ENCODE data around the gene IFT122. TPM values are rescaled to one million over a fixed set of nuclear protein-coding genes. Genes with fewer than 3 reads are reported as not detected.

Gene IFT122
- total and polyA plus RNA-seq, 2 experiments from 2014 or later, result 10.2 to 38.8 TPM

GRCh38 chr3:129463716-129464115 lies 23.7 kb downstream of the IFT122 start:
- H3K27ac ChIP-seq (ENCODE audit: low read depth), result no peak overlapping the region
- H3F3A ChIP-seq (replicated peaks; ENCODE audit: low read depth), result no peaks in the 10 kb centered on the region
- peaks cover 5% of the 10 kb centered on the region for H4K20me1 ChIP-seq (replicated peaks; ENCODE audit: insufficient read depth)
- no peak overlapping the region for H3K4me3 Mint-ChIP-seq
- H3K36me3 ChIP-seq (ENCODE audit: insufficient read depth), result peaks cover 9% of the 10 kb centered on the region
- no peaks in the 10 kb centered on the region for H3K9me3 Mint-ChIP-seq
- no peaks in the 10 kb centered on the region for H3K27me3 Mint-ChIP-seq (ENCODE audit: insufficient read depth, low read depth, poor library complexity)
- no peak overlapping the region for H3K4me3 ChIP-seq
- H3K4me1 Mint-ChIP-seq, result no peaks in the 10 kb centered on the region
- no peaks in the 10 kb centered on the region for H3K9me2 ChIP-seq (ENCODE audit: insufficient read depth)
- ATAC-seq (no peak), DNase-seq (ENCODE audit: low spot score) (no peak)
- no peaks in the 10 kb centered on the region for H3K27me3 ChIP-seq (ENCODE audit: insufficient read depth)
- no peaks in the 10 kb centered on the region; the same call in 2 of the 3 replicates for H3K36me3 Mint-ChIP-seq (ENCODE audit: low read depth)
- no peak for TF ChIP-seq ETS1 (IDR thresholded peaks at IDR 0.05)
- H3K79me2 ChIP-seq (replicated peaks; ENCODE audit: insufficient read depth), result no peaks in the 10 kb centered on the region
- no peak overlapping the region for H3K4me2 ChIP-seq
- no peak overlapping the region for H2AFZ ChIP-seq
- no peak overlapping the region for H3K27ac Mint-ChIP-seq
- no peaks in the 10 kb centered on the region for H3K4me1 ChIP-seq (ENCODE audit: insufficient read depth)

DNA sequence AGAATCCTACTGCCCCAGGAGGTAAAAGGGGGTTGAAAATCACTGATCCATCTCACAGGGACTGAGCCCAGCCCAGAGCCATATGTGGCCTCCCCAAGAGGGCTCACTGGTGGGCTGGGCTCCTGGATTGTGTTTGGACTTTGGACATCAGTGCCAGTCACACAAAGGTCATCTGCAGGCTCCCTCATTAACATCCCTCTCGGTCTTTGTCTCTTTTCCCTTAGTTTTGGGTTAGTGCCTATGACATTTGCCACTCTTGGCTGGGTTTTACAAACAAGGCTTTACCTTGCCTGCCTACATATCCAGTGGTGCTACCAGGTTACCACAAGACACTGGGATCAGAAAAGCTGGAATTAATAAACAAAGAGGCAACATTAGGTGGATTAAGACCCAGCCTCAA lies 27.9 kb downstream of the IFT122 start:
- no peaks in the 10 kb centered on the region for H3K27me3 ChIP-seq (ENCODE audit: insufficient read depth)
- H3K4me1 Mint-ChIP-seq, result no peaks in the 10 kb centered on the region
- ATAC-seq (no peak), DNase-seq (ENCODE audit: low spot score) (no peak)
- peaks cover 3% of the 10 kb centered on the region; the same call in 1 of the 2 replicates for H3K36me3 ChIP-seq (ENCODE audit: insufficient read depth)
- H3K27ac ChIP-seq (ENCODE audit: low read depth), result no peak overlapping the region
- H3K79me2 ChIP-seq (replicated peaks; ENCODE audit: insufficient read depth), result no peaks in the 10 kb centered on the region
- no peaks in the 10 kb centered on the region for H3K9me3 Mint-ChIP-seq
- no peaks in the 10 kb centered on the region for H3K9me2 ChIP-seq (ENCODE audit: insufficient read depth)
- peaks cover 8% of the 10 kb centered on the region; the same call in 2 of the 3 replicates for H3K36me3 Mint-ChIP-seq (ENCODE audit: low read depth)
- no peak overlapping the region for H3K4me3 Mint-ChIP-seq
- H3F3A ChIP-seq (replicated peaks; ENCODE audit: low read depth), result no peaks in the 10 kb centered on the region
- H3K27ac Mint-ChIP-seq, result no peak overlapping the region
- H4K20me1 ChIP-seq (replicated peaks; ENCODE audit: insufficient read depth), result no peaks in the 10 kb centered on the region; the same call in none of the 2 replicates
- no peaks in the 10 kb centered on the region for H3K27me3 Mint-ChIP-seq (ENCODE audit: insufficient read depth, low read depth, poor library complexity)
- H3K4me2 ChIP-seq, result no peak overlapping the region
- H2AFZ ChIP-seq, result no peak overlapping the region
- H3K4me3 ChIP-seq, result no peak overlapping the region
- no peaks in the 10 kb centered on the region for H3K4me1 ChIP-seq (ENCODE audit: insufficient read depth)
- TF ChIP-seq NANOG (IDR thresholded peaks at IDR 0.05; ENCODE audit: borderline replicate concordance), result no peak
- TF ChIP-seq STAT1 (IDR thresholded peaks at IDR 0.05; ENCODE audit: unreplicated experiment), result no peak
- TF ChIP-seq EZH2 (IDR thresholded peaks at IDR 0.05; ENCODE audit: low read depth, unreplicated experiment), result no peak
- TF ChIP-seq CREB1 (CRISPR knock-in tag; IDR thresholded peaks at IDR 0.05; ENCODE audit: low read depth), result no peak
- TF ChIP-seq EZH2phosphoT487 (IDR thresholded peaks at IDR 0.05; ENCODE audit: unreplicated experiment), result no peak
- TF ChIP-seq, protein P1, sequence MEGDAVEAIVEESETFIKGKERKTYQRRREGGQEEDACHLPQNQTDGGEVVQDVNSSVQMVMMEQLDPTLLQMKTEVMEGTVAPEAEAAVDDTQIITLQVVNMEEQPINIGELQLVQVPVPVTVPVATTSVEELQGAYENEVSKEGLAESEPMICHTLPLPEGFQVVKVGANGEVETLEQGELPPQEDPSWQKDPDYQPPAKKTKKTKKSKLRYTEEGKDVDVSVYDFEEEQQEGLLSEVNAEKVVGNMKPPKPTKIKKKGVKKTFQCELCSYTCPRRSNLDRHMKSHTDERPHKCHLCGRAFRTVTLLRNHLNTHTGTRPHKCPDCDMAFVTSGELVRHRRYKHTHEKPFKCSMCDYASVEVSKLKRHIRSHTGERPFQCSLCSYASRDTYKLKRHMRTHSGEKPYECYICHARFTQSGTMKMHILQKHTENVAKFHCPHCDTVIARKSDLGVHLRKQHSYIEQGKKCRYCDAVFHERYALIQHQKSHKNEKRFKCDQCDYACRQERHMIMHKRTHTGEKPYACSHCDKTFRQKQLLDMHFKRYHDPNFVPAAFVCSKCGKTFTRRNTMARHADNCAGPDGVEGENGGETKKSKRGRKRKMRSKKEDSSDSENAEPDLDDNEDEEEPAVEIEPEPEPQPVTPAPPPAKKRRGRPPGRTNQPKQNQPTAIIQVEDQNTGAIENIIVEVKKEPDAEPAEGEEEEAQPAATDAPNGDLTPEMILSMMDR (conservative IDR thresholded peaks at IDR 0.05; ENCODE audit: low read depth in 2 of 2), result no peak
- TF ChIP-seq, protein P2, sequence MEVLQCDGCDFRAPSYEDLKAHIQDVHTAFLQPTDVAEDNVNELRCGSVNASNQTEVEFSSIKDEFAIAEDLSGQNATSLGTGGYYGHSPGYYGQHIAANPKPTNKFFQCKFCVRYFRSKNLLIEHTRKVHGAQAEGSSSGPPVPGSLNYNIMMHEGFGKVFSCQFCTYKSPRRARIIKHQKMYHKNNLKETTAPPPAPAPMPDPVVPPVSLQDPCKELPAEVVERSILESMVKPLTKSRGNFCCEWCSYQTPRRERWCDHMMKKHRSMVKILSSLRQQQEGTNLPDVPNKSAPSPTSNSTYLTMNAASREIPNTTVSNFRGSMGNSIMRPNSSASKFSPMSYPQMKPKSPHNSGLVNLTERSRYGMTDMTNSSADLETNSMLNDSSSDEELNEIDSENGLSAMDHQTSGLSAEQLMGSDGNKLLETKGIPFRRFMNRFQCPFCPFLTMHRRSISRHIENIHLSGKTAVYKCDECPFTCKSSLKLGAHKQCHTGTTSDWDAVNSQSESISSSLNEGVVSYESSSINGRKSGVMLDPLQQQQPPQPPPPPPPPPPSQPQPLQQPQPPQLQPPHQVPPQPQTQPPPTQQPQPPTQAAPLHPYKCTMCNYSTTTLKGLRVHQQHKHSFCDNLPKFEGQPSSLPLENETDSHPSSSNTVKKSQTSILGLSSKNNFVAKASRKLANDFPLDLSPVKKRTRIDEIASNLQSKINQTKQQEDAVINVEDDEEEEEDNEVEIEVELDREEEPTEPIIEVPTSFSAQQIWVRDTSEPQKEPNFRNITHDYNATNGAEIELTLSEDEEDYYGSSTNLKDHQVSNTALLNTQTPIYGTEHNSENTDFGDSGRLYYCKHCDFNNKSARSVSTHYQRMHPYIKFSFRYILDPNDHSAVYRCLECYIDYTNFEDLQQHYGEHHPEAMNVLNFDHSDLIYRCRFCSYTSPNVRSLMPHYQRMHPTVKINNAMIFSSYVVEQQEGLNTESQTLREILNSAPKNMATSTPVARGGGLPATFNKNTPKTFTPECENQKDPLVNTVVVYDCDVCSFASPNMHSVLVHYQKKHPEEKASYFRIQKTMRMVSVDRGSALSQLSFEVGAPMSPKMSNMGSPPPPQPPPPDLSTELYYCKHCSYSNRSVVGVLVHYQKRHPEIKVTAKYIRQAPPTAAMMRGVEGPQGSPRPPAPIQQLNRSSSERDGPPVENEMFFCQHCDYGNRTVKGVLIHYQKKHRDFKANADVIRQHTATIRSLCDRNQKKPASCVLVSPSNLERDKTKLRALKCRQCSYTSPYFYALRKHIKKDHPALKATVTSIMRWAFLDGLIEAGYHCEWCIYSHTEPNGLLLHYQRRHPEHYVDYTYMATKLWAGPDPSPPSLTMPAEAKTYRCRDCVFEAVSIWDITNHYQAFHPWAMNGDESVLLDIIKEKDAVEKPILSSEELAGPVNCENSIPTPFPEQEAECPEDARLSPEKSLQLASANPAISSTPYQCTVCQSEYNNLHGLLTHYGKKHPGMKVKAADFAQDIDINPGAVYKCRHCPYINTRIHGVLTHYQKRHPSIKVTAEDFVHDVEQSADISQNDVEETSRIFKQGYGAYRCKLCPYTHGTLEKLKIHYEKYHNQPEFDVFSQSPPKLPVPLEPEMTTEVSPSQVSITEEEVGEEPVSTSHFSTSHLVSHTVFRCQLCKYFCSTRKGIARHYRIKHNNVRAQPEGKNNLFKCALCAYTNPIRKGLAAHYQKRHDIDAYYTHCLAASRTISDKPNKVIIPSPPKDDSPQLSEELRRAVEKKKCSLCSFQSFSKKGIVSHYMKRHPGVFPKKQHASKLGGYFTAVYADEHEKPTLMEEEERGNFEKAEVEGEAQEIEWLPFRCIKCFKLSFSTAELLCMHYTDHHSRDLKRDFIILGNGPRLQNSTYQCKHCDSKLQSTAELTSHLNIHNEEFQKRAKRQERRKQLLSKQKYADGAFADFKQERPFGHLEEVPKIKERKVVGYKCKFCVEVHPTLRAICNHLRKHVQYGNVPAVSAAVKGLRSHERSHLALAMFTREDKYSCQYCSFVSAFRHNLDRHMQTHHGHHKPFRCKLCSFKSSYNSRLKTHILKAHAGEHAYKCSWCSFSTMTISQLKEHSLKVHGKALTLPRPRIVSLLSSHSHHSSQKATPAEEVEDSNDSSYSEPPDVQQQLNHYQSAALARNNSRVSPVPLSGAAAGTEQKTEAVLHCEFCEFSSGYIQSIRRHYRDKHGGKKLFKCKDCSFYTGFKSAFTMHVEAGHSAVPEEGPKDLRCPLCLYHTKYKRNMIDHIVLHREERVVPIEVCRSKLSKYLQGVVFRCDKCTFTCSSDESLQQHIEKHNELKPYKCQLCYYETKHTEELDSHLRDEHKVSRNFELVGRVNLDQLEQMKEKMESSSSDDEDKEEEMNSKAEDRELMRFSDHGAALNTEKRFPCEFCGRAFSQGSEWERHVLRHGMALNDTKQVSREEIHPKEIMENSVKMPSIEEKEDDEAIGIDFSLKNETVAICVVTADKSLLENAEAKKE (CRISPR knock-in tag; IDR thresholded peaks at IDR 0.05), result no peak
- TF ChIP-seq ZNF114 (CRISPR knock-in tag; IDR thresholded peaks at IDR 0.05), result no peak
- no peak for TF ChIP-seq POLR2AphosphoS5 (IDR thresholded peaks at IDR 0.05; ENCODE audit: low read depth)
- no peak for TF ChIP-seq ZNF331 (CRISPR knock-in tag; IDR thresholded peaks at IDR 0.05; ENCODE audit: low read depth)
